IMR-90 (cell line): ENCODE measurements around the gene PRSS1. TPM values are rescaled to one million over a fixed set of nuclear protein-coding genes. Genes with fewer than 3 reads are reported as not detected.

Experiments
- ATAC-seq: fragments of 200-7000 bp; cut with Tn5 transposase; 2 replicates; pipeline ENCODE4 v1.9.1; 2020; ENCODE audit warnings: low read depth, mild to moderate bottlenecking, moderate library complexity
- BruUV-seq: library from RNA; stranded (reverse); fragments of 400-500 nt; replicated peaks from 2 replicates; lab custom pipeline; 2021; lab: Mats Ljungman, UMichigan
- CTCF ChIA-PET: fragments of 300-600 bp; formaldehyde crosslinking; extraction: SDS; loops from one replicate; lab custom pipeline; 2021; ENCODE audit warnings: antibody characterized with exemption; lab: Yijun Ruan, JAX
- POLR2A ChIA-PET: fragments of 300-600 bp; sonication (Branson Sonifier 250); formaldehyde crosslinking; loops from one replicate; lab custom pipeline; 2022; ENCODE audit warnings: antibody characterized with exemption; ENCODE audit not compliant: unreplicated experiment; lab: Charles Lee
- DNase-seq: peaks from one replicate; pipeline ENCODE4 v3.0.0; 2013
- H2AFZ ChIP-seq: replicated peaks from 2 replicates; pipeline ENCODE3; 2013; ENCODE audit warnings: low read length, mild to moderate bottlenecking; ENCODE audit not compliant: poor library complexity
- H2AK5ac ChIP-seq: 2 replicates; pipeline ENCODE4 v1.6.1; 2013; ENCODE audit warnings: low read depth, low read length, inconsistent platforms
- H2AK9ac ChIP-seq: replicated peaks from 2 replicates; pipeline ENCODE3; 2013; ENCODE audit warnings: mild to moderate bottlenecking, low read depth, low read length, moderate library complexity; ENCODE audit not compliant: poor library complexity
- H2BK120ac ChIP-seq: 2 replicates; pipeline ENCODE4 v1.6.1; 2013; ENCODE audit warnings: low read depth, low read length, inconsistent platforms
- H2BK15ac ChIP-seq: 3 replicates; pipeline ENCODE4 v1.6.1; 2013; ENCODE audit warnings: low read depth, low read length, inconsistent platforms
- H2BK20ac ChIP-seq: 2 replicates; pipeline ENCODE4 v1.6.1; 2013; ENCODE audit warnings: low read depth, mild to moderate bottlenecking, inconsistent platforms, low read length, moderate library complexity
- H2BK5ac ChIP-seq: 2 replicates; pipeline ENCODE4 v1.6.1; 2013; ENCODE audit warnings: mild to moderate bottlenecking, low read depth, low read length, inconsistent platforms; ENCODE audit not compliant: poor library complexity, severe bottlenecking
- H3K14ac ChIP-seq: replicated peaks from 2 replicates; pipeline ENCODE4 v1.6.1; 2013; ENCODE audit warnings: low read depth, low read length, inconsistent platforms
- H3K18ac ChIP-seq: 2 replicates; pipeline ENCODE4 v1.6.1; 2013; ENCODE audit warnings: low read depth, low read length, control low read depth
- H3K23ac ChIP-seq: 2 replicates; pipeline ENCODE4 v1.6.1; 2013; ENCODE audit warnings: low read depth, low read length, inconsistent platforms
- H3K27ac ChIP-seq: 2 replicates; pipeline ENCODE4 v1.5.1; 2013; ENCODE audit warnings: mild to moderate bottlenecking, control low read depth, low read length; ENCODE audit not compliant: insufficient read depth
- H3K27me3 ChIP-seq: 2 replicates; pipeline ENCODE4 v1.6.1; 2013; ENCODE audit warnings: low read length; ENCODE audit not compliant: control insufficient read depth, insufficient read depth
- H3K36me3 ChIP-seq: 2 replicates; pipeline ENCODE4 v1.6.1; 2013; ENCODE audit warnings: low read length, mixed read lengths; ENCODE audit not compliant: control insufficient read depth, insufficient read depth
- H3K4ac ChIP-seq: 2 replicates; pipeline ENCODE4 v1.6.1; 2013; ENCODE audit warnings: low read depth, low read length, inconsistent platforms
- H3K4me1 ChIP-seq: 2 replicates; pipeline ENCODE4 v1.6.1; 2013; ENCODE audit warnings: low read length, mixed read lengths; ENCODE audit not compliant: control insufficient read depth, insufficient read depth
- H3K4me2 ChIP-seq: 2 replicates; pipeline ENCODE4 v1.6.1; 2013; ENCODE audit warnings: low read depth, mild to moderate bottlenecking, control low read depth, low read length, moderate library complexity
- H3K4me3 ChIP-seq: 2 replicates; pipeline ENCODE4 v1.5.1; 2013; ENCODE audit warnings: low read depth, mild to moderate bottlenecking, control low read depth, low read length, moderate library complexity; ENCODE audit not compliant: insufficient read depth
- H3K56ac ChIP-seq: 2 replicates; pipeline ENCODE4 v1.6.1; 2013; ENCODE audit warnings: low read length, inconsistent platforms; ENCODE audit not compliant: insufficient read depth; ENCODE audit errors: extremely low read depth
- H3K79me1 ChIP-seq, 2 experiments: 2 replicates each; pipeline ENCODE4 v1.6.1; 2013; ENCODE audit warnings: low read length in 2 of 2, inconsistent platforms in 1 of 2, low read depth in 1 of 2
- H3K9ac ChIP-seq: 2 replicates; pipeline ENCODE4 v1.6.1; 2013; ENCODE audit warnings: low read depth, low read length, control low read depth
- H3K9me1 ChIP-seq: 2 replicates; pipeline ENCODE4 v1.6.1; 2013; ENCODE audit warnings: low read length, inconsistent platforms; ENCODE audit not compliant: insufficient read depth
- H3K9me3 ChIP-seq: 2 replicates; pipeline ENCODE4 v1.6.1; 2013; ENCODE audit warnings: low read length; ENCODE audit not compliant: control insufficient read depth, insufficient read depth
- H4K20me1 ChIP-seq: 2 replicates; pipeline ENCODE4 v1.6.1; 2013; ENCODE audit warnings: low read length, inconsistent platforms; ENCODE audit not compliant: insufficient read depth
- H4K5ac ChIP-seq: 2 replicates; pipeline ENCODE4 v1.6.1; 2013; ENCODE audit warnings: mild to moderate bottlenecking, low read depth, low read length, control low read depth
- H4K8ac ChIP-seq, 2 experiments: 2 replicates each; pipeline ENCODE4 v1.6.1; 2013; ENCODE audit warnings: low read depth in 2 of 2, low read length in 2 of 2, control low read depth in 1 of 2, inconsistent platforms in 1 of 2
- H4K91ac ChIP-seq: 2 replicates; pipeline ENCODE4 v1.6.1; 2013; ENCODE audit warnings: low read depth, low read length, inconsistent platforms; ENCODE audit not compliant: insufficient read depth
- BHLHE40 ChIP-seq: fragments of 150-350 bp; IDR thresholded peaks from 2 replicates; pipeline ENCODE4 v1.6.1; 2016; ENCODE audit warnings: mild to moderate bottlenecking, low read depth, low read length
- CEBPB ChIP-seq: IDR thresholded peaks from 2 replicates; pipeline ENCODE4 v1.6.1; 2012; ENCODE audit warnings: low read depth, low read length, improper control_type of control experiment
- CHD1 ChIP-seq: IDR thresholded peaks from 2 replicates; pipeline ENCODE4 v1.6.1; 2012; ENCODE audit warnings: low read depth, low read length, improper control_type of control experiment
- ELK1 ChIP-seq: fragments of 150-350 bp; IDR thresholded peaks from 2 replicates; pipeline ENCODE4 v1.6.1; 2016; ENCODE audit warnings: low read depth, mild to moderate bottlenecking, low read length, moderate library complexity, borderline replicate concordance
- FOS ChIP-seq: fragments of 150-350 bp; IDR thresholded peaks from 2 replicates; pipeline ENCODE4 v1.6.1; 2016; ENCODE audit warnings: low read depth, low read length
- MAFK ChIP-seq: IDR thresholded peaks from 2 replicates; pipeline ENCODE4 v1.6.1; 2012; ENCODE audit warnings: low read depth, low read length, improper control_type of control experiment
- MAZ ChIP-seq: IDR thresholded peaks from 2 replicates; pipeline ENCODE4 v1.6.1; 2012; ENCODE audit warnings: low read depth, mild to moderate bottlenecking, low read length, improper control_type of control experiment, moderate library complexity, borderline replicate concordance
- MXI1 ChIP-seq: IDR thresholded peaks from 2 replicates; pipeline ENCODE4 v1.6.1; 2012; ENCODE audit warnings: low read depth, mild to moderate bottlenecking, low read length, moderate library complexity, borderline replicate concordance
- NFE2L2 ChIP-seq: fragments of 150-350 bp; IDR thresholded peaks from 2 replicates; pipeline ENCODE4 v1.6.1; 2016; ENCODE audit warnings: low read depth, mild to moderate bottlenecking, low read length
- POLR2A ChIP-seq: IDR thresholded peaks from 2 replicates; pipeline ENCODE4 v1.6.1; 2012; ENCODE audit warnings: mild to moderate bottlenecking, low read depth, low read length
- RAD21 ChIP-seq: IDR thresholded peaks from 2 replicates; pipeline ENCODE4 v1.6.1; 2012; ENCODE audit warnings: low read length, improper control_type of control experiment
- RCOR1 ChIP-seq: IDR thresholded peaks from 2 replicates; pipeline ENCODE4 v1.6.1; 2012; ENCODE audit warnings: mild to moderate bottlenecking, low read length, improper control_type of control experiment; ENCODE audit not compliant: insufficient replicate concordance
- RFX5 ChIP-seq: IDR thresholded peaks from 2 replicates; pipeline ENCODE4 v1.8.0; 2012; ENCODE audit warnings: low read depth, mild to moderate bottlenecking, low read length, moderate library complexity
- SMC3 ChIP-seq: fragments of 150-350 bp; IDR thresholded peaks from 2 replicates; pipeline ENCODE4 v1.6.1; 2016; ENCODE audit warnings: low read depth, mild to moderate bottlenecking, antibody characterized with exemption, low read length, moderate library complexity
- WGBS, 2 experiments: methylation state at CpG; one replicate each; pipeline versions ENCODE4 v1.1.5 to v1.1.7; 2013; ENCODE audit warnings: missing lambda C conversion rate in 2 of 2; ENCODE audit not compliant: insufficient read length in 1 of 2; ENCODE audit errors: extremely low coverage in 2 of 2; 5-methylcytosine and 5-hydroxymethylcytosine counted together
- dilution Hi-C: fragments of 300-500 bp; cut with HindIII; formaldehyde crosslinking; loops from one replicate; pipeline ENCODE4 v1.14.3; 2018; ENCODE audit warnings: low sequenced_read_pairs; ENCODE audit not compliant: unreplicated experiment
- in situ Hi-C: fragments of 300-500 bp; cut with MboI; formaldehyde crosslinking; loops from 3 replicates; pipeline ENCODE4 v1.14.3; 2019; ENCODE audit warnings: low sequenced_read_pairs, inconsistent platforms, mixed read lengths
- intact Hi-C: fragments of 100-400 bp; cut with micrococcal nuclease; formaldehyde crosslinking; loops from 2 replicates; pipeline ENCODE4 v1.10.0; 2022
- polyA plus RNA-seq, 3 experiments: library from polyadenylated mRNA; depleted of rRNA; stranded (reverse); fragments of >200 nt; gene quantifications; 2 replicates each; pipeline ENCODE4 v1.2.3, GENCODE V29; 2012; ENCODE audit warnings: low replicate concordance in 1 of 3
- total RNA-seq: library from RNA; depleted of rRNA; stranded (reverse); fragments of >200 nt; gene quantifications from 2 replicates; pipeline ENCODE4 v1.2.3, GENCODE V29; 2012
- TF ChIP-seq, protein P1 (sequence below): fragments of 150-350 bp; IDR thresholded peaks from 2 replicates; pipeline ENCODE4 v1.6.1; 2017; ENCODE audit warnings: mild to moderate bottlenecking, antibody characterized with exemption, low read length, low read depth
- TF ChIP-seq, protein P2 (sequence below): conservative IDR thresholded peaks from 2 replicates; pipeline ENCODE4 v1.5.1; 2012; ENCODE audit warnings: mild to moderate bottlenecking, low read depth, low read length, improper control_type of control experiment

The PRSS1 gene
- total and polyA plus RNA-seq, 2 of the 4 experiments (the other 2 are of a cell fraction): not detected

DNA sequence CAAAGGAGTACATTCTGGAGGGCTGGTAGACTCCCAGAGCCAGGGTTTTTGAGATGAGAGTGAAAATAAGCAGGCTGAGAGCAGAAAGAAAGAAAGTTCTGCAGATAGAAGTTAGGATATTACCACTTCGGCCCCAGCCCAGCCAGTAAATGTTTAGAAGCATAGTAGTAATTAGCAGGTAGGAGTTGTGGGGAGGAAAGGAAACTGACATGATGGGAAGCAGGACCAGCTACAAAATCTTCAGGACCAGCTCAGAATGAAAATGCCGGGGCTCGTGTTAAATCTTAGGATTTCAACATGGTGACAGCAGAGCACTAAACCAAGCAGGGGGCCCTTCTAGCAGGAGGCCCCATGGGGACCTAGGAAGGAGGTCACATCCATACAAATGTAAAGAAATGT, 50.2 kb downstream of the PRSS1 start:
- no peak overlapping the region for H3K56ac ChIP-seq
- no peak overlapping the region for H2AFZ ChIP-seq
- TF ChIP-seq MAZ (no peak), RCOR1 (no peak), NFE2L2 (no peak), BHLHE40 (no peak), CHD1 (no peak), CEBPB (no peak), ELK1 (no peak), SMC3 (no peak), FOS (no peak), MXI1 (no peak), RFX5 (no peak), RAD21 (no peak), POLR2A (no peak), MAFK (no peak)
- TF ChIP-seq, protein P1, sequence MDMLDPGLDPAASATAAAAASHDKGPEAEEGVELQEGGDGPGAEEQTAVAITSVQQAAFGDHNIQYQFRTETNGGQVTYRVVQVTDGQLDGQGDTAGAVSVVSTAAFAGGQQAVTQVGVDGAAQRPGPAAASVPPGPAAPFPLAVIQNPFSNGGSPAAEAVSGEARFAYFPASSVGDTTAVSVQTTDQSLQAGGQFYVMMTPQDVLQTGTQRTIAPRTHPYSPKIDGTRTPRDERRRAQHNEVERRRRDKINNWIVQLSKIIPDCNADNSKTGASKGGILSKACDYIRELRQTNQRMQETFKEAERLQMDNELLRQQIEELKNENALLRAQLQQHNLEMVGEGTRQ: no peak
- TF ChIP-seq, protein P2, sequence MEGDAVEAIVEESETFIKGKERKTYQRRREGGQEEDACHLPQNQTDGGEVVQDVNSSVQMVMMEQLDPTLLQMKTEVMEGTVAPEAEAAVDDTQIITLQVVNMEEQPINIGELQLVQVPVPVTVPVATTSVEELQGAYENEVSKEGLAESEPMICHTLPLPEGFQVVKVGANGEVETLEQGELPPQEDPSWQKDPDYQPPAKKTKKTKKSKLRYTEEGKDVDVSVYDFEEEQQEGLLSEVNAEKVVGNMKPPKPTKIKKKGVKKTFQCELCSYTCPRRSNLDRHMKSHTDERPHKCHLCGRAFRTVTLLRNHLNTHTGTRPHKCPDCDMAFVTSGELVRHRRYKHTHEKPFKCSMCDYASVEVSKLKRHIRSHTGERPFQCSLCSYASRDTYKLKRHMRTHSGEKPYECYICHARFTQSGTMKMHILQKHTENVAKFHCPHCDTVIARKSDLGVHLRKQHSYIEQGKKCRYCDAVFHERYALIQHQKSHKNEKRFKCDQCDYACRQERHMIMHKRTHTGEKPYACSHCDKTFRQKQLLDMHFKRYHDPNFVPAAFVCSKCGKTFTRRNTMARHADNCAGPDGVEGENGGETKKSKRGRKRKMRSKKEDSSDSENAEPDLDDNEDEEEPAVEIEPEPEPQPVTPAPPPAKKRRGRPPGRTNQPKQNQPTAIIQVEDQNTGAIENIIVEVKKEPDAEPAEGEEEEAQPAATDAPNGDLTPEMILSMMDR: no peak
- no peaks in the 10 kb centered on the region for H3K4me1 ChIP-seq
- CTCF ChIA-PET: interaction anchor here (1.6 to 1.7 kb wide), 2 partner anchors 12 to 16 kb away, joined by 6 to 7 read pairs; no protein-coding TSS in a partner anchor
- H3K27me3 ChIP-seq: peaks cover 61% of the 10 kb centered on the region
- no peak overlapping the region for H3K4me3 ChIP-seq
- H2BK5ac ChIP-seq: no peak overlapping the region
- H4K91ac ChIP-seq: no peak overlapping the region
- H2AK5ac ChIP-seq: no peak overlapping the region
- no peaks in the 10 kb centered on the region for H3K79me1 ChIP-seq
- in situ Hi-C loops: no loop called here
- H3K27ac ChIP-seq: no peak overlapping the region
- no peak overlapping the region for H3K23ac ChIP-seq
- ATAC-seq (no peak), DNase-seq (no peak)
- H4K8ac ChIP-seq: no peak overlapping the region
- no peak overlapping the region for H2BK20ac ChIP-seq
- no peak overlapping the region for H2BK120ac ChIP-seq
- intact Hi-C loops: no loop called here
- no TSS peak for BruUV-seq
- no peaks in the 10 kb centered on the region for H3K36me3 ChIP-seq
- H2BK15ac ChIP-seq: no peak overlapping the region
- POLR2A ChIA-PET: no interaction called here
- no peak overlapping the region for H3K9ac ChIP-seq
- H4K20me1 ChIP-seq: no peaks in the 10 kb centered on the region
- H3K4me2 ChIP-seq: no peak overlapping the region
- H3K4ac ChIP-seq: no peak overlapping the region
- no peak overlapping the region for H3K14ac ChIP-seq
- dilution Hi-C loops: loop anchor here (25.0 kb wide), 1 partner anchor 287 kb away; no protein-coding TSS in a partner anchor
- no peak overlapping the region for H3K18ac ChIP-seq
- no peaks in the 10 kb centered on the region for H3K9me1 ChIP-seq
- H3K9me3 ChIP-seq: no peaks in the 10 kb centered on the region
- H2AK9ac ChIP-seq: no peak overlapping the region
- H4K5ac ChIP-seq: no peak overlapping the region
- WGBS, 2 experiments: 20% methylated on average over 1 of the region's 3 CpGs; no CpG with 5 or more reads in 1 of the 2 experiments
